GM21619 (cell line): ENCODE results near the gene VMP1.
"Not testable (repeated sequence)": the region's sequence is repeated elsewhere in the genome, so short reads cannot be mapped to it uniquely, and the experiment has no call there.

ENCODE experiments used
- ATAC-seq: cut with Tn5 transposase; IDR thresholded peaks from one replicate; pipeline ENCODE4 v1.9.1; 2021; ENCODE audit not compliant: unreplicated experiment

The VMP1 gene

GRCh38 chr17:59856859-59857794, 149.7 kb downstream of the VMP1 start:
- no peak for ATAC-seq

- ATAC-seq: no peak
These were observed 150.8 kb downstream of the VMP1 start for GRCh38 chr17:59858167-59858816.

- ATAC-seq: no peak
These were observed 151.5 kb downstream of the VMP1 start for GRCh38 chr17:59858932-59859331.

GRCh38 chr17:59859444-59860025, 152.1 kb downstream of the VMP1 start:
- ATAC-seq: no peak

GRCh38 chr17:59863616-59864015, 156.2 kb downstream of the VMP1 start:
- no peak for ATAC-seq

- ATAC-seq: no peak
These were observed 162.4 kb downstream of the VMP1 start for GRCh38 chr17:59869941-59870218.

- ATAC-seq: no peak
These were observed 163.0 kb downstream of the VMP1 start for GRCh38 chr17:59870482-59870881.

GRCh38 chr17:59872351-59872750, 164.9 kb downstream of the VMP1 start:
- no peak for ATAC-seq

GRCh38 chr17:59873414-59873813, 166.0 kb downstream of the VMP1 start:
- not testable (repeated sequence) for ATAC-seq

- ATAC-seq: no peak
These were observed 166.9 kb downstream of the VMP1 start for GRCh38 chr17:59874376-59874775.

GRCh38 chr17:59876107-59876506, 168.7 kb downstream of the VMP1 start:
- no peak for ATAC-seq

- no peak for ATAC-seq
These were observed 170.5 kb downstream of the VMP1 start for GRCh38 chr17:59877965-59878364.

GRCh38 chr17:59878624-59879023, 171.2 kb downstream of the VMP1 start:
- no peak for ATAC-seq

- ATAC-seq: no peak
These were observed 177.4 kb downstream of the VMP1 start for GRCh38 chr17:59884861-59885260.

GRCh38 chr17:59888145-59888750, 180.8 kb downstream of the VMP1 start:
- no peak for ATAC-seq

GRCh38 chr17:59890720-59891119, 183.3 kb downstream of the VMP1 start:
- no peak for ATAC-seq
